ENCODE data around the gene F12. TPM values are rescaled to one million over a fixed set of nuclear protein-coding genes. Genes with fewer than 3 reads are reported as not detected.

Gene F12
- total RNA-seq, 1 donor from 2014 or later: 0.69 TPM

DNA sequence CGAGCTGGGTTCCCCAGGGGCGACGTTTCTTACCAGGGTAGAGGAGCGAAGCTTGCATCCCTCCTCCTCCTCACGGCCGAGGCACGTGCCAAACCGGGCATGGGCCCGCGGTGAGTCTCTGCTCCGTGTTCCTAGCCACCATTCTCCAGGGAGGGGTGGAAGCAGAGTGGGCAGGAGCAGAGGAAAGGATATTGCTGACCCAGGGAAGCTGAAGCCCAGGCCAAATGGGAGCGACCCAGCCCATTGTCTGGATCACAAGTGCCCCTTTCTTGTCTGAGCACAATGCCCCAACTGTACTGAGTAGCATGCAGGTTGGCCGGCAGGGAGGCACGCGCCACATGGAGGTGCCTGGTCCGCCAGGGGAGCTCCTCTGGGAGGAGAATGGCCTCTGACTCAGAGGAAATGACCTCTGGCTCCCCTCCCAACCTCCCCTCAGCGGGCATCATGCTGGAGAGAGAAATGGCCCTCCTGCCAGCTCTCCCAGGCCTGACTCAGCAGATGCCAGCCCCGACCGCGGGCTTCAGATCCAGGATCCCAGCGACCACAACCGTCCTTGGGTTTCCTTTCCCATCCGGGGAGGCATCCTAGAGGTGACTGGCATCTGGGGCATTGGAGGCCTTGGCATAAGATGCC lies 38.4 kb upstream of the F12 start:
- TF ChIP-seq, protein P1, sequence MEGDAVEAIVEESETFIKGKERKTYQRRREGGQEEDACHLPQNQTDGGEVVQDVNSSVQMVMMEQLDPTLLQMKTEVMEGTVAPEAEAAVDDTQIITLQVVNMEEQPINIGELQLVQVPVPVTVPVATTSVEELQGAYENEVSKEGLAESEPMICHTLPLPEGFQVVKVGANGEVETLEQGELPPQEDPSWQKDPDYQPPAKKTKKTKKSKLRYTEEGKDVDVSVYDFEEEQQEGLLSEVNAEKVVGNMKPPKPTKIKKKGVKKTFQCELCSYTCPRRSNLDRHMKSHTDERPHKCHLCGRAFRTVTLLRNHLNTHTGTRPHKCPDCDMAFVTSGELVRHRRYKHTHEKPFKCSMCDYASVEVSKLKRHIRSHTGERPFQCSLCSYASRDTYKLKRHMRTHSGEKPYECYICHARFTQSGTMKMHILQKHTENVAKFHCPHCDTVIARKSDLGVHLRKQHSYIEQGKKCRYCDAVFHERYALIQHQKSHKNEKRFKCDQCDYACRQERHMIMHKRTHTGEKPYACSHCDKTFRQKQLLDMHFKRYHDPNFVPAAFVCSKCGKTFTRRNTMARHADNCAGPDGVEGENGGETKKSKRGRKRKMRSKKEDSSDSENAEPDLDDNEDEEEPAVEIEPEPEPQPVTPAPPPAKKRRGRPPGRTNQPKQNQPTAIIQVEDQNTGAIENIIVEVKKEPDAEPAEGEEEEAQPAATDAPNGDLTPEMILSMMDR (IDR thresholded peaks at IDR 0.05): no peak
- intact Hi-C loops (cut with DNase I): no loop called here
- no peak for DNase-seq
- Histone ChIP-seq H3K4me3 (no peak overlapping the region), H3K36me3 (no peaks in the 10 kb centered on the region), H3K4me1 (peaks cover 22% of the 10 kb centered on the region), H3K27me3 (peaks cover 13% of the 10 kb centered on the region), H3K9me3 (no peaks in the 10 kb centered on the region), H3K27ac (no peak overlapping the region)
- ATAC-seq: peak; percentile 8

DNA sequence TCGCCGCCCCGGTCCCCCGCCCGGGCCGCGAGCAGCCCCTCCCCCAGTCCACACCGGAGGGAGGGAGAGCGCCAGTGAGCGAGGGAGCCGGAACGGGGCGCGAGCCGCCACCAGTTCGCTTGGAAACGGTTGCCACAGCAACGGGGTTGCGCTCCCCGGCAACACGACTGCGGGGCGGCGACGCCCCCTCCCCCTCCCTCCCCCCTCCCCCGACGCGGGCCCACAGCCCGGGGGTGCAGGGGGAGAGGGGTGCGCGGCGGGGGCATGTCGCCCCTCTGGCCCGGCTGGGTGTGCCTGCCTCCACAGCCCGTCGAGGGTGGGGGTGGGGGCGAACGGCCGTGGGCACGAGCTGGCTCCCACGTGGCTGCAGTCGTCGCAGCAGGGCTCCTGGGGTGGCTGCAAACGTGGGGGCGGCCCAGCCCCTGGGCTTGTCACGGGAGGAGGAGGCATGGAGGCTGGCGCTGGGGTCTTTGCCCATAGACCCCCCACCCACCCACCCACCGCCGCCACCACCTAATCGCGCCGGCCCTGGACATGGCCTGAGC lies 37.8 kb upstream of the F12 start:
- intact Hi-C loops (cut with DNase I): no loop called here
- ATAC-seq (no peak), DNase-seq (peak; percentile 73)
- H3K27ac ChIP-seq: no peak overlapping the region
- H3K36me3 ChIP-seq: peaks cover 4% of the 10 kb centered on the region
- peak overlapping the region; percentile 52 for H3K4me3 ChIP-seq
- H3K4me1 ChIP-seq: peaks cover 22% of the 10 kb centered on the region
- no peaks in the 10 kb centered on the region for H3K9me3 ChIP-seq
- peaks cover 13% of the 10 kb centered on the region for H3K27me3 ChIP-seq
- TF ChIP-seq, protein P1 (IDR thresholded peaks at IDR 0.05): no peak

DNA sequence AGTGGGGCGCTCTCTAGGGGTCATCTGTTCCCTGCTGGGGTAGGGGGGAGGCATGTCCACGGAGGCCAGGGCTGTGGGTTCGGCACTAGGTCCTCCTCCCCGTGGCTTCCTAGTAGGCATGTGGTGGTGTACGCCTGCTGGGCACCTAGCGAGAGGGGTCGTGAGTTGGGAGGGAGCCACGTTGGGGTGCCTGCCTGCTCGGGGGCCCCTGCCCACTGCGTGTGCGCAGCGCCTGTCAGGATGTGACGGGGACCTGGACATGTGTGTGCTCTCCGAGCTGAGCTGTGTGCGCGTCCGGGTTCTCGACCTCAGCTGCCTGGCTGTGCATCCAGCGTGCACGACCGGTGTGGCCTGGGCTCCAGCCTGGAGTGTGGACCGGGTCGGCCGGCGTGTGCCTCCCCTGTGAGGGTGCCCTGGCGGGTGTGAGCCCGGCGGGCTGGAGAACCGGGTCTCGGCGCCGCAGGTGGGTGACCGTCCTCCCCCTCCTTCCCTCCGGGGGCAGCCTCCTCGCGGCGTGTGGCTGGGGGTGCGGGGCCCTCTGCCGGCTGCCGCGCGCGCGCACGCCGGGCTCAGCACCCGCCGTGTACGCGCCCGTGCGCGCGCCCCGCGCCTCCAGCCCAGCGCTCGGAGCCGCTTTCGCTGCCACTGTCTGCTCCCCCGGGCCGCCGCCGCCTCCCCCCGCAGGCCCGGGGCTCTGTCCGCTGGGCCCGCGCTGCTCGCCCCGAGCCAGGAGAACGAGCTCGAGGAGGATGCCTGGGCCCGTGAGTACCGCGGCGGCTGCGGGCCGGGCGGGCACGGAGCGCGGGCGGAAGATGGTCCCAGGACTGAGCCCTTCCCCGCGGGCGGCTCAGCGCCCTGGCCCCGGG lies 37.1 kb upstream of the F12 start, which contains the start of gene PRR7:
Gene PRR7 (plus strand): TSS at position 615 of the 866 bp plus-strand sequence. CDS start 8,254 bp downstream, outside the sequence.
- TF ChIP-seq, protein P1 (IDR thresholded peaks at IDR 0.05): no peak
- DNase-seq (peak; percentile 80), ATAC-seq (peak; percentile 79)
- H3K9me3 ChIP-seq: no peaks in the 10 kb centered on the region
- H3K4me1 ChIP-seq: peaks cover 22% of the 10 kb centered on the region
- H3K27me3 ChIP-seq: peaks cover 13% of the 10 kb centered on the region
- H3K36me3 ChIP-seq: peaks cover 11% of the 10 kb centered on the region
- H3K4me3 ChIP-seq: peak within 1 kb of the TSS; percentile 52
- no peak within 1 kb of the TSS for H3K27ac ChIP-seq
- intact Hi-C loops (cut with DNase I): no loop called here

DNA sequence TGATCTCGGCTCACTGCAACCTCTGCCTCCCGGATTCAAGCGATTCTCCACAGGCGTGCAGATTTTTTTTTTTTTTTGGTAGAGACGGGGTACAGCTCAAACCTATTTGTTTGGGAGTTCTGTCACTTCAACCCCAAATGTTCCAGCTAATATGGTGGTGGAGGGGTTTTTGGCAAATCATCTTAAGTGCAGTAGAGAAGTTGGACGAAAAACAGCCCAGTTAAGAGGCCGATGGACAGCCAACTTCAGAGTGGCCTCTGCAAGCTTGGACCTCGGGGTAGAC lies 36.5 kb upstream of the F12 start:
- H3K4me3 ChIP-seq: peak overlapping the region; percentile 52
- H3K9me3 ChIP-seq: no peaks in the 10 kb centered on the region
- H3K36me3 ChIP-seq: peaks cover 17% of the 10 kb centered on the region
- TF ChIP-seq, protein P1 (IDR thresholded peaks at IDR 0.05): no peak
- H3K27ac ChIP-seq: no peak overlapping the region
- DNase-seq (no peak), ATAC-seq (no peak)
- H3K27me3 ChIP-seq: peaks cover 10% of the 10 kb centered on the region
- peaks cover 22% of the 10 kb centered on the region for H3K4me1 ChIP-seq
- intact Hi-C loops (cut with DNase I): no loop called here

DNA sequence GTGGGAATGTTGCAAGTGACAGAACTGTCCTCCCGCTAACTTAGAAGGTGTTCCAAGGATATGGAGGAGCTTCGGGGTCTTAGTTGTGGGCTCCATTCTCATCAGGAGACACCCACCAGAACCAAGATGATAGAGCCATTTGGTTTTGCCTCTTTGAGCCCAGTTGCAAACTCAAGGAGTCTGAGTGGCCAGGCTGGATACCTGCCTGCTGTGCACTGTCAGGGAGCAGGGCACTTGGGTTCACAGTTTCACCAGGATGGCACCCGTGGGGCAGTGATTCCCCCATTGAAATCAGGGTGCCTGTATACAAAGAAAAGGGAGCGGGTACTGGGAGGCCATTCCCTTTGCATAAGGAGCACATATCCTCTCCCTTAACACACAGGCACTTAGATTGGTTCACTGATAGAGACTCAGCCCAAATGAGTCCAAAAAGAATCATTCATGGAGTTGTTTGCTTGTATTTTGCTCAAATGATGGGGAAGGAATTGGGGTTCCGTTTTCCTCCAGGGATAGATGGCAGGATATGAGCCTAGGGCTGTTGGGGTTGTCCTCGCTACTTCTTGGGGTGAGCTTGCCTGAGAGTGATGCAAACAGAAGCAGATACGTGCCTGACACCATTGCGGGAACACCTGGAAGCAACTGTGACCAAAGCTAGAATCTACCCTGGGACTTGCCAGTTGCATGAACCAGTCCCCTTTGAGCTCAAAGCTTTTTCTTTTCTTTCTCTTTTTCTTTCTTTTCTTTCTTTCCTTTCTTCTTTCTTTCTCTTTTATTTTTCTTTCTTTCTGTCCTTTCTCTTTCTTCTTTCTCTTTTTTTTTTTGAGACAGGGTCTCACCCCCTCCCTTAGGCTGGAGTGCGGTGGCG lies 35.9 kb upstream of the F12 start:
- Histone ChIP-seq H3K27ac (no peak overlapping the region), H3K36me3 (peaks cover 23% of the 10 kb centered on the region), H3K4me1 (peaks cover 22% of the 10 kb centered on the region), H3K9me3 (no peaks in the 10 kb centered on the region), H3K4me3 (no peak overlapping the region), H3K27me3 (peaks cover 9% of the 10 kb centered on the region)
- intact Hi-C loops (cut with DNase I): no loop called here
- ATAC-seq (no peak), DNase-seq (no peak)
- TF ChIP-seq, protein P1 (IDR thresholded peaks at IDR 0.05): no peak
